Liver (tissue), 9 donors: ENCODE measurements around the gene PLAC8L1. TPM values are rescaled to one million over a fixed set of nuclear protein-coding genes. Genes with fewer than 3 reads are reported as not detected.

Source experiments
- DNase-seq: peaks from one replicate; pipeline ENCODE4 v3.0.0-alpha.2; 2017; ENCODE audit warnings: low spot score
- H3K27ac ChIP-seq, 2 donors: one replicate each; pipeline ENCODE4 v1.7.0; 2013; ENCODE audit warnings: inconsistent platforms in 2 of 2, low read length in 2 of 2, control low read depth in 1 of 2, low read depth in 1 of 2, mild to moderate bottlenecking in 1 of 2
- H3K27me3 ChIP-seq, 4 donors: one replicate each; pipeline versions ENCODE4 v1.6.1 to v1.7.0; 2013; ENCODE audit warnings: low read length in 3 of 4, inconsistent platforms in 1 of 4, mild to moderate bottlenecking in 1 of 4, moderate library complexity in 1 of 4; ENCODE audit not compliant: control insufficient read depth in 4 of 4, insufficient read depth in 4 of 4
- H3K36me3 ChIP-seq, 4 donors: one replicate each; pipeline versions ENCODE4 v1.6.1 to v1.7.0; 2013; ENCODE audit warnings: low read length in 3 of 4, mild to moderate bottlenecking in 3 of 4, low read depth in 1 of 4, moderate library complexity in 1 of 4; ENCODE audit not compliant: control insufficient read depth in 4 of 4, insufficient read depth in 3 of 4
- H3K4me1 ChIP-seq, 4 donors: one replicate each; pipeline versions ENCODE4 v1.6.1 to v1.7.0; 2013; ENCODE audit warnings: low read length in 3 of 4, mild to moderate bottlenecking in 3 of 4, moderate library complexity in 1 of 4; ENCODE audit not compliant: control insufficient read depth in 4 of 4, insufficient read depth in 4 of 4
- H3K4me3 ChIP-seq, 3 donors: one replicate each; pipeline versions ENCODE4 v1.6.1 to v1.7.0; 2013; ENCODE audit warnings: low read length in 3 of 3, control low read depth in 1 of 3, low read depth in 1 of 3, mild to moderate bottlenecking in 1 of 3
- H3K9ac ChIP-seq, 2 donors: one replicate each; pipeline ENCODE4 v1.7.0; 2013; ENCODE audit warnings: low read length in 2 of 2, mild to moderate bottlenecking in 2 of 2, moderate library complexity in 2 of 2, control low read depth in 1 of 2, low read depth in 1 of 2
- H3K9me3 ChIP-seq, 4 donors: one replicate each; pipeline versions ENCODE4 v1.6.1 to v1.7.0; 2013; ENCODE audit warnings: low read length in 3 of 4; ENCODE audit not compliant: control insufficient read depth in 4 of 4
- CTCF ChIP-seq: fragments of 150-350 bp; IDR thresholded peaks from 2 replicates; pipeline ENCODE4 v1.5.1; 2017; ENCODE audit warnings: improper control_type of control experiment, low read depth, low read length; ENCODE audit not compliant: missing input control
- EGR1 ChIP-seq, 2 donors: IDR thresholded peaks; 2 replicates each; pipeline ENCODE4 v1.6.1; 2016 to 2018; ENCODE audit warnings: antibody characterized with exemption in 2 of 2, low read depth in 2 of 2
- FOXA1 ChIP-seq: IDR thresholded peaks from 2 replicates; pipeline ENCODE4 v1.6.1; 2016; ENCODE audit warnings: antibody characterized with exemption
- FOXA2 ChIP-seq: IDR thresholded peaks from 2 replicates; pipeline ENCODE4 v1.6.1; 2016; ENCODE audit warnings: antibody characterized with exemption
- GABPA ChIP-seq, 2 donors: IDR thresholded peaks in 1 of 2; conservative IDR thresholded peaks in 1 of 2; 2 replicates each; pipeline ENCODE4 v1.6.1; 2016; ENCODE audit warnings: antibody characterized with exemption in 2 of 2, mild to moderate bottlenecking in 1 of 2, moderate library complexity in 1 of 2
- HNF4A ChIP-seq, 2 donors: conservative IDR thresholded peaks; 2 replicates each; pipeline ENCODE4 v1.6.1; 2016; ENCODE audit warnings: antibody characterized with exemption in 2 of 2, mild to moderate bottlenecking in 2 of 2
- HNF4G ChIP-seq: IDR thresholded peaks from 2 replicates; pipeline ENCODE4 v1.6.1; 2016; ENCODE audit warnings: antibody characterized with exemption
- JUND ChIP-seq, 2 donors: IDR thresholded peaks; 2 replicates each; pipeline ENCODE4 v1.6.1; 2016; ENCODE audit warnings: antibody characterized with exemption in 2 of 2
- NR2F2 ChIP-seq: IDR thresholded peaks from 2 replicates; pipeline ENCODE4 v1.6.1; 2016; ENCODE audit warnings: antibody characterized with exemption
- RAD21 ChIP-seq, 2 donors: IDR thresholded peaks; 2 replicates each; pipeline ENCODE4 v1.6.1; 2016; ENCODE audit warnings: antibody characterized with exemption in 2 of 2, mild to moderate bottlenecking in 2 of 2
- REST ChIP-seq: IDR thresholded peaks from 2 replicates; pipeline ENCODE4 v1.6.1; 2016; ENCODE audit warnings: antibody characterized with exemption, mild to moderate bottlenecking
- RXRA ChIP-seq, 2 donors: IDR thresholded peaks; 2 replicates each; pipeline ENCODE4 v1.6.1; 2017 to 2018; ENCODE audit warnings: antibody characterized with exemption in 2 of 2, mild to moderate bottlenecking in 1 of 2
- SP1 ChIP-seq: IDR thresholded peaks from 2 replicates; pipeline ENCODE4 v1.6.1; 2018; ENCODE audit warnings: antibody characterized with exemption, mild to moderate bottlenecking
- TAF1 ChIP-seq: conservative IDR thresholded peaks from 2 replicates; pipeline ENCODE4 v1.6.1; 2016; ENCODE audit warnings: antibody characterized with exemption, mild to moderate bottlenecking
- YY1 ChIP-seq: IDR thresholded peaks from 2 replicates; pipeline ENCODE4 v1.6.1; 2016; ENCODE audit warnings: antibody characterized with exemption, mild to moderate bottlenecking
- whole genome bisulfite sequencing: extraction: QIAGEN DNeasy Blood & Tissue Kit; methylation state at CpG from one replicate; pipeline ENCODE4 v1.1.7; 2013; 5-methylcytosine and 5-hydroxymethylcytosine counted together
- polyA plus RNA-seq, 2 donors: library from polyadenylated mRNA; stranded (reverse) in 1 of 2; unstranded in 1 of 2; fragments of 200-250 nt in 1 of 2; fragments of >200 nt in 1 of 2; fragmentation: Nextera tagmentation in 1 of 2; extraction: Ambion mirVana in 1 of 2; gene quantifications; one replicate each; pipeline versions ENCODE4 v1.2.1 to v1.2.3, GENCODE V29; 2013 to 2015
- total RNA-seq, 2 donors: library from RNA; depleted of rRNA; stranded (reverse); fragments of >200 nt; gene quantifications; one replicate each; pipeline ENCODE4 v1.2.3, GENCODE V29; 2014
- TF ChIP-seq, protein P1 (sequence below): IDR thresholded peaks from 2 replicates; pipeline ENCODE4 v1.6.1; 2016; ENCODE audit warnings: antibody characterized with exemption
- TF ChIP-seq, protein P2 (sequence below): IDR thresholded peaks from 2 replicates; pipeline ENCODE4 v1.6.1; 2016; ENCODE audit warnings: antibody characterized with exemption
- TF ChIP-seq, protein P3 (sequence below): IDR thresholded peaks from 2 replicates; pipeline ENCODE4 v1.6.1; 2016; ENCODE audit warnings: antibody characterized with exemption
- donor health status: healthy.
- donor health status: healthy.
- donor health status: healthy.
- donor health status: healthy.
- donor health status: healthy.

Gene PLAC8L1
- total and polyA plus RNA-seq, 4 donors, result 0.28 TPM; not detected in 3

GRCh38 chr5:146059460-146060220 is 45.7 kb downstream of the PLAC8L1 start:
- DNase-seq, result no peak
- Histone ChIP-seq H3K36me3 (peaks cover 0 to 42% (median 25%) of the 10 kb centered on the region in 4 donors), H3K9me3 (no peaks in the 10 kb centered on the region), H3K4me1 (no peaks in the 10 kb centered on the region), H3K9ac (no peak overlapping the region), H3K27ac (no peak overlapping the region), H3K4me3 (no peak overlapping the region), H3K27me3 (no peaks in the 10 kb centered on the region)
- WGBS, result 83% methylated on average over 22 of the region's 22 CpGs
- TF ChIP-seq RAD21 (IDR thresholded peaks at IDR 0.05) (no peak), TAF1 (no peak), SP1 (no peak), GABPA (IDR thresholded peaks at IDR 0.05 in 1 of 2, conservative IDR thresholded peaks at IDR 0.05 in 1 of 2) (no peak), NR2F2 (no peak), HNF4G (no peak), HNF4A (conservative IDR thresholded peaks at IDR 0.05) (no peak), RXRA (IDR thresholded peaks at IDR 0.05) (no peak), CTCF (no peak), YY1 (no peak)
- TF ChIP-seq, protein P1, sequence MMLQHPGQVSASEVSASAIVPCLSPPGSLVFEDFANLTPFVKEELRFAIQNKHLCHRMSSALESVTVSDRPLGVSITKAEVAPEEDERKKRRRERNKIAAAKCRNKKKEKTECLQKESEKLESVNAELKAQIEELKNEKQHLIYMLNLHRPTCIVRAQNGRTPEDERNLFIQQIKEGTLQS, result no peak
- TF ChIP-seq, protein P2, sequence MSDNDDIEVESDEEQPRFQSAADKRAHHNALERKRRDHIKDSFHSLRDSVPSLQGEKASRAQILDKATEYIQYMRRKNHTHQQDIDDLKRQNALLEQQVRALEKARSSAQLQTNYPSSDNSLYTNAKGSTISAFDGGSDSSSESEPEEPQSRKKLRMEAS, result no peak

DNA sequence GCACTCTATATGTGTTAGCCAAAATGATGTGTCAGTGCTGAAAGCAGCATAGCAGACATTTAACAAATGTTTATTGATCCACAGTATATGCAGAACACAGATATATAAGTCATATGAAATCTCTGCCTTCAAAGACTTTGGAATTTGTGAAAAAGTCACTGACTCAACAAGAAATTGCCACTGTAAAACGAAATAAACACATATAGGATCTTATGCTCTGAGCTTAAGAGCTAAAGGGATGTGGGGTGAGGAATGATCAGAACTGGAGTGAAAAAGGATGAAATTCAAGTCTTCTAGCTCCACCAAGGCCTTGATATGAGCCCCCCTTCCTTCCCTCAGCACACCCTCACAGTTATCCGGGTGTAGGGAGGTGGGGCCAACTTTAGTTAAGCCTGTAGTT is 49.9 kb downstream of the PLAC8L1 start:
- Histone ChIP-seq H3K4me1 (no peaks in the 10 kb centered on the region), H3K36me3 (peaks cover 0 to 34% (median 18%) of the 10 kb centered on the region in 4 donors), H3K27ac (no peak overlapping the region), H3K4me3 (no peak overlapping the region), H3K9ac (no peak overlapping the region), H3K27me3 (no peaks in the 10 kb centered on the region), H3K9me3 (no peaks in the 10 kb centered on the region)
- TF ChIP-seq HNF4G (no peak), TAF1 (no peak), NR2F2 (no peak), GABPA (IDR thresholded peaks at IDR 0.05 in 1 of 2, conservative IDR thresholded peaks at IDR 0.05 in 1 of 2) (no peak), EGR1 (IDR thresholded peaks at IDR 0.05; ENCODE audit: low read depth in 2 of 2) (no peak), RAD21 (IDR thresholded peaks at IDR 0.05) (no peak), CTCF (no peak), YY1 (no peak), REST (no peak), RXRA (IDR thresholded peaks at IDR 0.05) (no peak), SP1 (no peak), FOXA2 (no peak), HNF4A (conservative IDR thresholded peaks at IDR 0.05) (no peak), FOXA1 (no peak), JUND (IDR thresholded peaks at IDR 0.05) (no peak)
- TF ChIP-seq, protein P3, sequence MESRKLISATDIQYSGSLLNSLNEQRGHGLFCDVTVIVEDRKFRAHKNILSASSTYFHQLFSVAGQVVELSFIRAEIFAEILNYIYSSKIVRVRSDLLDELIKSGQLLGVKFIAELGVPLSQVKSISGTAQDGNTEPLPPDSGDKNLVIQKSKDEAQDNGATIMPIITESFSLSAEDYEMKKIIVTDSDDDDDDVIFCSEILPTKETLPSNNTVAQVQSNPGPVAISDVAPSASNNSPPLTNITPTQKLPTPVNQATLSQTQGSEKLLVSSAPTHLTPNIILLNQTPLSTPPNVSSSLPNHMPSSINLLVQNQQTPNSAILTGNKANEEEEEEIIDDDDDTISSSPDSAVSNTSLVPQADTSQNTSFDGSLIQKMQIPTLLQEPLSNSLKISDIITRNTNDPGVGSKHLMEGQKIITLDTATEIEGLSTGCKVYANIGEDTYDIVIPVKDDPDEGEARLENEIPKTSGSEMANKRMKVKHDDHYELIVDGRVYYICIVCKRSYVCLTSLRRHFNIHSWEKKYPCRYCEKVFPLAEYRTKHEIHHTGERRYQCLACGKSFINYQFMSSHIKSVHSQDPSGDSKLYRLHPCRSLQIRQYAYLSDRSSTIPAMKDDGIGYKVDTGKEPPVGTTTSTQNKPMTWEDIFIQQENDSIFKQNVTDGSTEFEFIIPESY, result no peak
- TF ChIP-seq, protein P1, result no peak
- no peak for DNase-seq
- 86% methylated on average over 2 of the region's 2 CpGs for WGBS
